GM21528 (cell line): ENCODE measurements around the gene ESPN.
"Not testable (repeated sequence)": the region's sequence is repeated elsewhere in the genome, so short reads cannot be mapped to it uniquely, and the experiment has no call there.

ENCODE experiments used
- ATAC-seq: cut with Tn5 transposase; IDR thresholded peaks from one replicate; pipeline ENCODE4 v1.9.1; 2021; ENCODE audit warnings: mild to moderate bottlenecking, moderate library complexity; ENCODE audit not compliant: unreplicated experiment, low FRiP score

ESPN gene, protein sequence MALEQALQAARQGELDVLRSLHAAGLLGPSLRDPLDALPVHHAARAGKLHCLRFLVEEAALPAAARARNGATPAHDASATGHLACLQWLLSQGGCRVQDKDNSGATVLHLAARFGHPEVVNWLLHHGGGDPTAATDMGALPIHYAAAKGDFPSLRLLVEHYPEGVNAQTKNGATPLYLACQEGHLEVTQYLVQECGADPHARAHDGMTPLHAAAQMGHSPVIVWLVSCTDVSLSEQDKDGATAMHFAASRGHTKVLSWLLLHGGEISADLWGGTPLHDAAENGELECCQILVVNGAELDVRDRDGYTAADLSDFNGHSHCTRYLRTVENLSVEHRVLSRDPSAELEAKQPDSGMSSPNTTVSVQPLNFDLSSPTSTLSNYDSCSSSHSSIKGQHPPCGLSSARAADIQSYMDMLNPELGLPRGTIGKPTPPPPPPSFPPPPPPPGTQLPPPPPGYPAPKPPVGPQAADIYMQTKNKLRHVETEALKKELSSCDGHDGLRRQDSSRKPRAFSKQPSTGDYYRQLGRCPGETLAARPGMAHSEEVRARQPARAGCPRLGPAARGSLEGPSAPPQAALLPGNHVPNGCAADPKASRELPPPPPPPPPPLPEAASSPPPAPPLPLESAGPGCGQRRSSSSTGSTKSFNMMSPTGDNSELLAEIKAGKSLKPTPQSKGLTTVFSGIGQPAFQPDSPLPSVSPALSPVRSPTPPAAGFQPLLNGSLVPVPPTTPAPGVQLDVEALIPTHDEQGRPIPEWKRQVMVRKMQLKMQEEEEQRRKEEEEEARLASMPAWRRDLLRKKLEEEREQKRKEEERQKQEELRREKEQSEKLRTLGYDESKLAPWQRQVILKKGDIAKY

GRCh38 chr1:6424619-6425593 lies at the start of gene ESPN:
TSS of gene ESPN (plus strand) at chr1:6424776. CDS start at chr1:6424956, 180 bp downstream.
- no peak for ATAC-seq

GRCh38 chr1:6378096-6378746 lies 46.4 kb upstream of the ESPN start:
- ATAC-seq = no peak

DNA sequence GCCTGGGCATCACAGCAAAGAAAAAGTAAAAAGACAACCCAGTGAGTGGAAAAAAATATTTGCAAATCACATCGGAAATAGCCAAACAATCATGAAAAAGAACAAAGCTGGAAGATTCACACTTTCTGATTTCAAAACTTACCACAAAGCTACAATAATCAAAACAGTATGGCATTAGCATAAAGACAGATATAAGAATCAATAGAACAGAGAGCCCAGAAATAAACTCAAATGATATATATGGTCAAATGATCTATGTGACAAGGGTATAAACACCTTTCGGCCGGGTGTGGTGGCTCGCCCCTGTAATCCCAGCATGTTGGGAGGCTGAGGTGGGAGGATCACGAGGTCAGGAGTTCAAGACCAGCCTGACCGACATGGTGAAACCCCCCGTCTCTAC lies 44.5 kb upstream of the ESPN start:
- ATAC-seq = no peak

DNA sequence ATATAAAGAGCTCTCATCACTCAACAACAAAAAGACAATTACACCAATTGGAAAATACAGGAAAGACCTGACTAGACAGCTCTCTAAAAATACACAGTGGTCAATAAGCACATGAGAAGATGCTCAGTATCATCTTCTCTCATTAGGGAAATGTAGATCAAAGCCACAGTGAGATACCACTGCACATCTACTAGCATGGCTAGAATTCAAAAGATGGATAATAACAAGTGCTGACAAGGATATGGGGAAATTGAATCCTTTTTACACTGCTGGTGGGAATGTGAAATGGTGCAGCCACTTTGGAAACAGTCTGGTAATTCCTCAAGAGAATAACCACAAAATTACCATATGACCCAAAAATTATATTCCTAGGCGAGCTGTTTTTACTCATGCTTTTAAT lies 40.4 kb upstream of the ESPN start:
- no peak for ATAC-seq

- ATAC-seq = no peak
Observed at GRCh38 chr1:6384962-6385361, 39.6 kb upstream of the ESPN start.

GRCh38 chr1:6385488-6386191 lies 38.9 kb upstream of the ESPN start:
- ATAC-seq = no peak

GRCh38 chr1:6386371-6386949 lies 38.1 kb upstream of the ESPN start:
- ATAC-seq = no peak

GRCh38 chr1:6389971-6390370 lies 34.6 kb upstream of the ESPN start:
- no peak for ATAC-seq

GRCh38 chr1:6391951-6392808 lies 32.4 kb upstream of the ESPN start:
- peak; percentile 4 for ATAC-seq

GRCh38 chr1:6392809-6393399 lies 31.7 kb upstream of the ESPN start:
- peak; percentile 24 for ATAC-seq

DNA sequence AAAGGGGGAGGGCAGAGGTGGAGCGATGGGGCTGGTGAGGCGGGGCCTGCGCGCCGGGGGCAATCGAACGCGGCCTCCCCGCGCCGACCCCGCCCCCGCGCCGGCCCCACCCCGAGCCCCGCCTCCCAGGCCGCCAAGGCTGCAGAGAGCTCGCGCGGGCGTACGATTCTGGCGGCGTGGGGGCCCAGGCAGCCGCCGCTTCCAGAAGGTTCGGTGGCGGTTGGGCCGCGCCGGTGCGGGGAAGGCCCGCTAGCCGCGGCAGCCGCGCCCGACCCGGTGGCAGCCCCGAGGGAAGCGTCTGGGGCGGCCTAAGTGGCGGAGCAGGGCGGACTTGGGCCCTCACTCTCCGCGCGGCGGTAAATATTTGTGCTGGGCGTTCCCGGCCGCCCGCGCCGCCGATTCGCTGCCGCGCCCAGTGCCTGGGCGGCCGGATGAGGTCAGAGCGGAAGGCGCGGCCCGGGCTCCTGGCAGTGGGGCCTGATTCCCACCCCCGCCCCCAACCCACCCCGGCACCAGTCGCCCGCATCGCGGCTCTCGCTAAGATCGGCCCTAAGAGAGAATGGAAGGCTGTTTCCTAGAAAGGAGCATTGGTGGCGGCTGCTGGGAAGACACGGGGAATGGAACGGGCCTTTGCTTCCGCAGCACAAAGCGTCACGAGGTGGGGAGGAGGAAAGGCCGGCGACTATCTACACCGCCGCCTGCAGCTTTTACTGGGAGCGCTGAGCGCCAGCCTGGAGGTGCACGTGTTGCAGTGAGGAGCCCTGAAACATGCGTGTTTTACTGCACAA lies 31.0 kb upstream of the ESPN start, which contains the start of gene ACOT7:
TSS of gene ACOT7 (minus strand) at position 368 of the 788 bp plus-strand sequence. CDS start 368 bp downstream, outside the sequence.
- peak; percentile 82 for ATAC-seq

DNA sequence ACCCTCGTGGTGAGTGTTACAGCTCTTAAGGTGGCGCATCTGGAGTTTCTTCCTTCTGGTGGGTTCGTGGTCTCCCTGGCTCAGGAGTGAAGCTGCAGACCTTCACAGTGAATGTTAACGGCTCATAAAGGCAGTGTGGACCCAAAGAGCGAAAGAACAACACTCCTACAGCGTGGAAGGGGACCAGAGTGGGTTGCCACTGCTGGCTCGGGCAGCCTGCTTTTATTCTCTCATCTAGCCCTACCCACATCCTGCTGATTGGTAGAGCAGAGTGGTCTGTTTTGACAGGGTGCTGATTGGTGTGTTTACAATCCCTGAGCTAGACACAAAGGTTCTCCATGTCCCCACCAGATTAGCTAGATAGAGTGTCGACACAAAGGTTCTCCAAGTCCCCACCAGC lies 29.4 kb upstream of the ESPN start:
- ATAC-seq = not testable (repeated sequence)

DNA sequence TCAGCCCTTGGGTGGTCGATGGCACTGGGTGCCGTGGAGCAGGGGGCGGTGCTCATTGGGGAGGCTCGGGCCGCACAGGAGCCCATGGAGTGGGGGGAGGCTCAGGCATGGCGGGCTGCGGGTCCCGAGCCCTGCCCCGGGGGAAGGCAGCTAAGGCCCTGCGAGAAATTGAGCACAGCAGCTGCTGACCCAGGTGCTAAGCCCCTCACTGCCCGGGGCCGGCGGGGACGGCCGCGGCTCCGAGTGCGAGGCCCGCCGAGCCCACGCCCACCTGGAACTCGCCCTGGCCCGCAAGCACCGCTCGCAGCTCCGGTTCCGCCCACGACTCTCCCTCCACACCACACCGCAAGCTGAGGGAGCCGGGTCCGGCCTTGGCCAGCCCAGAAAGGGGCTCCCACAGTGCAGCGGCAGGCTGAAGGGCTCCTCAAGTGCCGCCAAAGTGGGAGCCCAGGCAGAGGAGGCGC lies 28.8 kb upstream of the ESPN start:
- ATAC-seq = not testable (repeated sequence)

GRCh38 chr1:6396998-6397397 lies 27.6 kb upstream of the ESPN start:
- ATAC-seq = no peak

GRCh38 chr1:6397844-6398441 lies 26.6 kb upstream of the ESPN start:
- ATAC-seq = no peak

- no peak for ATAC-seq
Observed at GRCh38 chr1:6399294-6399693, 25.3 kb upstream of the ESPN start.
